Lower lobe of right lung (tissue), 2 donors: ENCODE measurements around the gene TMEM217. TPM values are rescaled to one million over a fixed set of nuclear protein-coding genes. Genes with fewer than 3 reads are reported as not detected.

Experiments used
- ATAC-seq, 2 donors: fragments of 200-7000 bp; cut with Tn5 transposase; one replicate each; pipeline ENCODE4 v1.9.1; 2020 to 2022; ENCODE audit warnings: mild to moderate bottlenecking in 2 of 2, moderate library complexity in 2 of 2
- DNase-seq: peaks from one replicate; pipeline ENCODE4 v3.0.0-alpha.2; 2020
- H3K27ac ChIP-seq: fragments of 200-600 bp; one replicate; pipeline ENCODE4 v1.8.0; 2022
- H3K27me3 ChIP-seq: fragments of 200-600 bp; one replicate; pipeline ENCODE4 v1.8.0; 2022; ENCODE audit warnings: low read depth
- H3K36me3 ChIP-seq: fragments of 200-600 bp; one replicate; pipeline ENCODE4 v1.8.0; 2022; ENCODE audit warnings: mild to moderate bottlenecking
- H3K4me1 ChIP-seq: fragments of 200-600 bp; one replicate; pipeline ENCODE4 v1.8.0; 2022
- H3K4me3 ChIP-seq: fragments of 200-600 bp; one replicate; pipeline ENCODE4 v1.8.0; 2022; ENCODE audit warnings: mild to moderate bottlenecking
- H3K9me3 ChIP-seq: fragments of 200-600 bp; one replicate; pipeline ENCODE4 v1.8.0; 2022
- CTCF ChIP-seq: fragments of 200-600 bp; IDR thresholded peaks from one replicate; pipeline ENCODE4 v1.8.0; 2022; ENCODE audit warnings: antibody characterized with exemption, mild to moderate bottlenecking
- intact Hi-C: fragments of 100-400 bp; cut with DNase I; formaldehyde crosslinking; loops from one replicate; pipeline ENCODE4 v1.11.0; 2022
- total RNA-seq: library from RNA; stranded (reverse); fragmentation: NEBNext Ultra II Directional; extraction: Animal tissue kit (Norgen Biotek cat#: 25700); gene quantifications from one replicate; pipeline ENCODE4 v1.2.1, GENCODE V29; 2021
- donor health status: DM: no; HTN: yes; CAD: no; lungs with severe emphysema.

The TMEM217 gene
- total RNA-seq, 1 donor from 2014 or later = 1.1 TPM

GRCh38 chr6:37176268-37177076 is 81.5 kb downstream of the TMEM217 start:
- no peak for ATAC-seq
- Histone ChIP-seq H3K9me3 (no peaks in the 10 kb centered on the region), H3K27me3 (no peaks in the 10 kb centered on the region), H3K36me3 (peaks cover 40% of the 10 kb centered on the region), H3K4me3 (no peak overlapping the region), H3K27ac (no peak overlapping the region), H3K4me1 (peaks cover 44% of the 10 kb centered on the region)
- intact Hi-C loops = loop anchor here (10.0 kb wide), 1 partner anchor 122 kb away; no protein-coding TSS in a partner anchor
- no peak for DNase-seq
- no peak for TF ChIP-seq CTCF

GRCh38 chr6:37175332-37176267 is 82.3 kb downstream of the TMEM217 start:
- peak overlapping the region; percentile 99 for H3K4me3 ChIP-seq
- H3K36me3 ChIP-seq = peaks cover 40% of the 10 kb centered on the region
- peak overlapping the region; percentile 11 for H3K27ac ChIP-seq
- H3K4me1 ChIP-seq = peaks cover 44% of the 10 kb centered on the region
- intact Hi-C loops = loop anchor here (10.0 kb wide), 1 partner anchor 121 kb away; no protein-coding TSS in a partner anchor
- DNase-seq (no peak), ATAC-seq (no peak)
- H3K9me3 ChIP-seq = no peaks in the 10 kb centered on the region
- H3K27me3 ChIP-seq = no peaks in the 10 kb centered on the region
- TF ChIP-seq CTCF = no peak

GRCh38 chr6:37174515-37175331 is 83.2 kb downstream of the TMEM217 start:
- DNase-seq (no peak), ATAC-seq (no peak)
- Histone ChIP-seq H3K4me3 (peak overlapping the region; percentile 99), H3K27me3 (no peaks in the 10 kb centered on the region), H3K36me3 (peaks cover 40% of the 10 kb centered on the region), H3K9me3 (no peaks in the 10 kb centered on the region), H3K4me1 (peaks cover 44% of the 10 kb centered on the region), H3K27ac (peak overlapping the region; percentile 11)
- no peak for TF ChIP-seq CTCF
- intact Hi-C loops = loop anchor here (10.0 kb wide), 1 partner anchor 120 kb away; no protein-coding TSS in a partner anchor

- intact Hi-C loops = loop anchor here (10.0 kb wide), 1 partner anchor 119 kb away; no protein-coding TSS in a partner anchor
- H3K4me3 ChIP-seq = peak overlapping the region; percentile 99
- H3K27me3 ChIP-seq = no peaks in the 10 kb centered on the region
- no peak for DNase-seq
- no peaks in the 10 kb centered on the region for H3K9me3 ChIP-seq
- H3K27ac ChIP-seq = peak overlapping the region; percentile 11
- no peak for TF ChIP-seq CTCF
- ATAC-seq = no peak
- peaks cover 44% of the 10 kb centered on the region for H3K4me1 ChIP-seq
- H3K36me3 ChIP-seq = peaks cover 40% of the 10 kb centered on the region
Measured at GRCh38 chr6:37174196-37174514, 83.8 kb downstream of the TMEM217 start.
